Fibroblast of lung (primary cell): ENCODE measurements around the gene HOXD9.

Experiments used
- CTCF ChIP-seq, 2 donors: IDR thresholded peaks in 1 of 2; conservative IDR thresholded peaks in 1 of 2; 1 replicate in 1 of 2; 2 replicates in 1 of 2; pipeline ENCODE4 v1.5.1; 2011 to 2012; ENCODE audit warnings: low read length in 2 of 2, control low read depth in 1 of 2, inconsistent platforms in 1 of 2, low read depth in 1 of 2, mild to moderate bottlenecking in 1 of 2
- EZH2 ChIP-seq: IDR thresholded peaks from 2 replicates; pipeline ENCODE4 v1.5.1; 2012; ENCODE audit warnings: low read length, control low read depth, mild to moderate bottlenecking; ENCODE audit errors: missing control alignments

- no peak for TF ChIP-seq CTCF (conservative IDR thresholded peaks at IDR 0.05 in 1 of 2, IDR thresholded peaks at IDR 0.05 in 1 of 2; ENCODE audit: low read depth in 1 of 2, low read length in 2 of 2)
- TF ChIP-seq EZH2 = peak; percentile 73
Measured at GRCh38 chr2:176082824-176083751, 39.4 kb upstream of the HOXD9 start.
